HEK293 (cell line): Measurements from ENCODE around the gene YIPF5.

Source experiments
- AEBP2 ChIP-seq: fragments of 450-650 bp; formaldehyde crosslinking; IDR thresholded peaks from 2 replicates; pipeline ENCODE4 v1.5.1; 2016; ENCODE audit warnings: missing biosample characterization, missing genetic modification characterization, borderline replicate concordance
- KLF17 ChIP-seq: fragments of 450-650 bp; formaldehyde crosslinking; IDR thresholded peaks from 2 replicates; pipeline ENCODE4 v1.5.1; 2016; ENCODE audit warnings: missing biosample characterization, missing genetic modification characterization
- OSR2 ChIP-seq: fragments of 450-650 bp; formaldehyde crosslinking; IDR thresholded peaks from 2 replicates; pipeline ENCODE4 v1.5.1; 2016; ENCODE audit warnings: missing biosample characterization, missing genetic modification characterization
- PRDM2 ChIP-seq: fragments of 450-650 bp; formaldehyde crosslinking; IDR thresholded peaks from 2 replicates; pipeline ENCODE4 v1.5.1; 2016; ENCODE audit warnings: missing biosample characterization, missing genetic modification characterization, borderline replicate concordance
- SCRT1 ChIP-seq: fragments of 450-650 bp; formaldehyde crosslinking; IDR thresholded peaks from 2 replicates; pipeline ENCODE4 v1.5.1; 2016; ENCODE audit warnings: missing biosample characterization, missing genetic modification characterization, borderline replicate concordance
- ZBTB17 ChIP-seq: fragments of 450-650 bp; formaldehyde crosslinking; IDR thresholded peaks from 2 replicates; pipeline ENCODE4 v1.5.1; 2016; ENCODE audit warnings: missing biosample characterization, missing genetic modification characterization
- ZBTB21 ChIP-seq: fragments of 450-650 bp; formaldehyde crosslinking; IDR thresholded peaks from 2 replicates; pipeline ENCODE4 v1.5.1; 2017; ENCODE audit warnings: missing biosample characterization, missing genetic modification characterization
- ZBTB26 ChIP-seq: fragments of 450-650 bp; formaldehyde crosslinking; optimal IDR thresholded peaks from 2 replicates; pipeline ENCODE3; 2016; ENCODE audit warnings: missing biosample characterization, mild to moderate bottlenecking, missing genetic modification characterization
- ZBTB48 ChIP-seq: fragments of 450-650 bp; formaldehyde crosslinking; IDR thresholded peaks from 2 replicates; pipeline ENCODE4 v1.5.1; 2016; ENCODE audit warnings: missing biosample characterization, missing genetic modification characterization
- ZIC2 ChIP-seq: fragments of 450-650 bp; formaldehyde crosslinking; IDR thresholded peaks from 2 replicates; pipeline ENCODE4 v1.5.1; 2016; ENCODE audit warnings: missing biosample characterization, missing genetic modification characterization
- ZNF398 ChIP-seq: fragments of 450-650 bp; formaldehyde crosslinking; IDR thresholded peaks from 2 replicates; pipeline ENCODE4 v1.5.1; 2017; ENCODE audit warnings: missing biosample characterization, missing genetic modification characterization
- ZNF518A ChIP-seq: fragments of 450-650 bp; formaldehyde crosslinking; conservative IDR thresholded peaks from 2 replicates; pipeline ENCODE4 v1.5.1; 2016; ENCODE audit warnings: low read depth, missing biosample characterization, missing genetic modification characterization
- ZNF548 ChIP-seq: fragments of 450-650 bp; formaldehyde crosslinking; IDR thresholded peaks from 2 replicates; pipeline ENCODE4 v1.5.1; 2016; ENCODE audit warnings: missing biosample characterization, missing genetic modification characterization
- ZNF560 ChIP-seq: fragments of 450-650 bp; formaldehyde crosslinking; IDR thresholded peaks from 2 replicates; pipeline ENCODE4 v1.5.1; 2017; ENCODE audit warnings: missing biosample characterization, missing genetic modification characterization, borderline replicate concordance
- ZNF623 ChIP-seq: fragments of 450-650 bp; formaldehyde crosslinking; IDR thresholded peaks from 2 replicates; pipeline ENCODE4 v1.5.1; 2016; ENCODE audit warnings: missing biosample characterization, missing genetic modification characterization
- ZNF639 ChIP-seq: fragments of 450-650 bp; formaldehyde crosslinking; IDR thresholded peaks from 2 replicates; pipeline ENCODE4 v1.5.1; 2016; ENCODE audit warnings: missing biosample characterization, missing genetic modification characterization
- ZNF704 ChIP-seq: fragments of 450-650 bp; formaldehyde crosslinking; IDR thresholded peaks from 2 replicates; pipeline ENCODE4 v1.5.1; 2016; ENCODE audit warnings: missing biosample characterization, missing genetic modification characterization
- ZNF707 ChIP-seq: fragments of 450-650 bp; formaldehyde crosslinking; IDR thresholded peaks from 2 replicates; pipeline ENCODE4 v1.5.1; 2016; ENCODE audit warnings: missing biosample characterization, missing genetic modification characterization
- ZNF791 ChIP-seq: fragments of 450-650 bp; formaldehyde crosslinking; IDR thresholded peaks from 2 replicates; pipeline ENCODE4 v1.5.1; 2016; ENCODE audit warnings: missing biosample characterization, missing genetic modification characterization
- ZSCAN30 ChIP-seq: fragments of 450-650 bp; IDR thresholded peaks from 2 replicates; pipeline ENCODE4 v1.5.1; 2018; ENCODE audit warnings: missing biosample characterization, mild to moderate bottlenecking, missing genetic modification characterization, moderate library complexity

YIPF5 gene

GRCh38 chr5:144205141-144205551, 34.7 kb upstream of the YIPF5 start (continued):
- TF ChIP-seq ZBTB26 (tag by site-specific recombination) (peak; percentile 83), OSR2 (no peak), ZNF639 (tag by site-specific recombination) (no peak), AEBP2 (tag by site-specific recombination) (no peak), ZNF704 (tag by site-specific recombination) (no peak), ZIC2 (tag by site-specific recombination) (peak; percentile 51), ZNF623 (no peak), ZNF791 (no peak), PRDM2 (tag by site-specific recombination) (no peak), KLF17 (tag by site-specific recombination) (no peak), ZBTB48 (tag by site-specific recombination) (no peak), ZNF548 (tag by site-specific recombination) (no peak), ZNF518A (no peak), SCRT1 (tag by site-specific recombination) (no peak), ZBTB17 (tag by site-specific recombination) (peak; percentile 81), ZNF398 (tag by site-specific recombination) (no peak), ZSCAN30 (tag by site-specific recombination) (no peak), ZBTB21 (tag by site-specific recombination) (0 out of 2 replicates have a peak, but pooled peaks have one; percentile 25), ZNF707 (tag by site-specific recombination) (no peak), ZNF560 (tag by site-specific recombination) (no peak)
